ENCODE measurements around the gene CTSC.

DNA sequence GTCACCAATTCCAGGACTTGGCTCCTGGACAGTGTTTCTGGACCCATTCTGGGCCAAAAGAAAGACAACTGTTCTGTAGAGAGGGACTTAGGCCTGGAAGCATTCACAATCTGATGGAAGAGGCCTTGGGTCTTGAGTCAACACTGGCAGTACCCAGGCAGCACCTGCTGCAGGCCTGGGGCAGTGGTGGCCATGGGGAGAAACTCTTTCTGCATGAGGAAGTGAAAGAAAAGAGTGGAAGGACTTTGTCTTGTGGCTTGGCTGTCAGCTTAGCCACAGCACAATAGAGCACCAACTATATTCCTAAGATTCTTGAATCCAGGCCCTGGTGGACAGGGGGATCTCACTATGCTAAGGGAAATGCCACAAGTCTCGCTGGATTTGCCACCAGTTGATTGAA lies 70.6 kb downstream of the CTSC start:
- no peak for TF ChIP-seq EZH2 (IDR thresholded peaks at IDR 0.05; ENCODE audit: insufficient read depth, poor library complexity, severe bottlenecking)
- no peak for TF ChIP-seq EZH2phosphoT487 (IDR thresholded peaks at IDR 0.05; ENCODE audit: insufficient read depth, low read depth)
